Ovary (tissue), 3 donors: ENCODE data around the gene PDZD4.

Experiments
- EP300 ChIP-seq: sonication (generic); formaldehyde crosslinking; IDR thresholded peaks from one replicate; pipeline ENCODE4 v1.6.1; 2017; ENCODE audit warnings: antibody characterized with exemption
- POLR2A ChIP-seq: fragments of 450-650 bp; IDR thresholded peaks from one replicate; pipeline ENCODE4 v1.6.1; 2017; ENCODE audit warnings: antibody characterized with exemption, mild to moderate bottlenecking, moderate library complexity
- TF ChIP-seq, protein P1 (sequence below), 3 donors: fragments of 450-650 bp in 2 of 3; fragments of 200-600 bp in 1 of 3; IDR thresholded peaks; one replicate each; pipeline versions ENCODE4 v1.5.1 to v1.8.0; 2016 to 2022; ENCODE audit warnings: antibody characterized with exemption in 3 of 3, mild to moderate bottlenecking in 1 of 3
- donor health status: DM: no; HTN: no; CAD: no.

DNA sequence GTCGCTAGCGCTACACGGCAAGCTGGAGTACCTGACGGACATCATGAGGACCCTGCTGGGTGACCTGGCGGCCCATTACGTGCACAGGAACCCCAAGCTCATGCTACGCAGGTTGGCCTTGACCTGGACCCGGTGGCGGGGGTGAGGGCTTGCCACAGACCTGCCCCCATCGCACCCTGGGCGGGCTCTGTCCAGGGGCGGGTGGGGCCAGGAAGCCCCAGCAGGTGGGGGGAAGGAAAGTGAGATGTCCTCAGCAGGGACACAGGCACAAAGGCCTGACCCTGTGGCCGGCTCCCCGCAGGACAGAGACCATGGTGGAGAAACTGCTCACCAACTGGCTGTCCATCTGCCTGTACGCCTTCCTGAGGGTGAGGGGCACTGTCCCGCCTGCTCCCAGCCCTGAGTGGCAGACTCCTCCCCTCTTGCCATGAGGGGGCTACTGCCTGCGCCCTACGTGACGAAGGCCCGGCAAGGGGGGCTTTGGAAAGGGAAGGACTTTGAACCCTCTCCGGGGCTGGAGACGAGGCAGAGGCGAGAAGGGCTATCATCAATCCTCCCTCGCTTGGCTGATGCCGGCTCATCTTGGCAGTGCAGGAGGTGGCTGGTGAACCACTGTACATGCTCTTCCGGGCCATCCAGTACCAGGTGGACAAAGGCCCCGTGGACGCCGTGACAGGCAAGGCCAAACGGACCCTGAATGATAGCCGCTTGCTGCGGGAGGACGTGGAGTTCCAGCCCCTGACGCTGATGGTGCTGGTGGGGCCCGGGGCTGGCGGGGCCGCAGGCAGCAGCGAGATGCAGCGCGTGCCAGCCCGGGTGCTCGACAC lies 54.8 kb downstream of the PDZD4 start:
- TF ChIP-seq, protein P1, sequence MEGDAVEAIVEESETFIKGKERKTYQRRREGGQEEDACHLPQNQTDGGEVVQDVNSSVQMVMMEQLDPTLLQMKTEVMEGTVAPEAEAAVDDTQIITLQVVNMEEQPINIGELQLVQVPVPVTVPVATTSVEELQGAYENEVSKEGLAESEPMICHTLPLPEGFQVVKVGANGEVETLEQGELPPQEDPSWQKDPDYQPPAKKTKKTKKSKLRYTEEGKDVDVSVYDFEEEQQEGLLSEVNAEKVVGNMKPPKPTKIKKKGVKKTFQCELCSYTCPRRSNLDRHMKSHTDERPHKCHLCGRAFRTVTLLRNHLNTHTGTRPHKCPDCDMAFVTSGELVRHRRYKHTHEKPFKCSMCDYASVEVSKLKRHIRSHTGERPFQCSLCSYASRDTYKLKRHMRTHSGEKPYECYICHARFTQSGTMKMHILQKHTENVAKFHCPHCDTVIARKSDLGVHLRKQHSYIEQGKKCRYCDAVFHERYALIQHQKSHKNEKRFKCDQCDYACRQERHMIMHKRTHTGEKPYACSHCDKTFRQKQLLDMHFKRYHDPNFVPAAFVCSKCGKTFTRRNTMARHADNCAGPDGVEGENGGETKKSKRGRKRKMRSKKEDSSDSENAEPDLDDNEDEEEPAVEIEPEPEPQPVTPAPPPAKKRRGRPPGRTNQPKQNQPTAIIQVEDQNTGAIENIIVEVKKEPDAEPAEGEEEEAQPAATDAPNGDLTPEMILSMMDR (IDR thresholded peaks at IDR 0.05): no peak
- TF ChIP-seq POLR2A (no peak), EP300 (no peak)
